Measurements from ENCODE around the gene TPRA1. TPM values are rescaled to one million over a fixed set of nuclear protein-coding genes. Genes with fewer than 3 reads are reported as not detected.

The TPRA1 gene
- total and polyA plus RNA-seq, 9 of the 15 experiments (the other 6 are each of a cell fraction or from before 2014, with no cell fraction given): 0.66 to 21.5 (median 11.1) TPM

DNA sequence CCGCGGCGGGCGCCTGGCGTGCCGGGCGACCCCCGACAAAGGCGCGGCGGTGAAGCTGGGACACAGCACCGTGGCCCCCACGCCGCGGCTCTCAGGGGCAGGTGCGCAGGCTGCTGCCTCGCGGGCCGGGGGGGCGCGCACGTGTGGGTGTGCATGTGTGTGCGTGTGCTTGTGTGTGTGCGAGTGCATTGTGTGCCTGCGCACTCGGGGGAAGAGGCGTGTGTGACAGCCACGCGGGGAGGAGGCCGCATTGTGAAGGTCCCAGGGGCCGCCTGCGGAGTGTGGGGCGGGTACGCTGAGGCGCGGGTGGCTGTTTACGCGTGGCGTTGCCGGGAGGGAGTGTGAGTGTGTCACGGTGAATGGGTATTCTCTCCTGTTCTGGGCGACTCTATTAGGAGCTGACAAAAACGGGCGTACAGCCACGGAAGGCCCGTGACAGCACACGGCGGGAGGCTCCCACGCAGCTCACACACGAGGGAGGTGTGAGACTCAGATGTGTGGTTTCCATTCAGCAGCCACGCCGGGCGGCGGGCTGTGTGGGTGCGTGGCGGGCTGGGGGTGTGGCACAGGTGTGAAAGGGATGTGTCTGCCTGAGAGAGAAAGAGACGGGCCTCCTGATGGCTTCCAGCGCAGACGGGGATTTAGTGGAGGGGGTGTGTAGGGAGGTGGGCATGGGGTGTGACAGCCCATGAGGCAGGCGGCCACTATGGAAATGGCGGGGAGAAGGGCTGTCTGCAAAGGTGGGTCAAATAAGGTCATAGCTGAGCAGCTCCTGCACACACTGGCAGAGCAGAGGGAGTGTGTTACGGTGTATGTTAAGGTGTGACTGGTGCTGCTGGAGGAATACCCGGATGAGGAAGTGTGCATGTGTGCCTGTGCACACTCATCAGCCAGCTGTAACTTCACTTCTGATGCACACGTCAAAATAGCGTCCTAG, 39.2 kb upstream of the TPRA1 start (continued):
- TF ChIP-seq FOXK1 (CRISPR knock-in tag; IDR thresholded peaks at IDR 0.05; ENCODE audit: borderline replicate concordance): 0 out of 2 replicates have a peak, but pooled peaks have one; percentile 14
- TF ChIP-seq, protein P1, sequence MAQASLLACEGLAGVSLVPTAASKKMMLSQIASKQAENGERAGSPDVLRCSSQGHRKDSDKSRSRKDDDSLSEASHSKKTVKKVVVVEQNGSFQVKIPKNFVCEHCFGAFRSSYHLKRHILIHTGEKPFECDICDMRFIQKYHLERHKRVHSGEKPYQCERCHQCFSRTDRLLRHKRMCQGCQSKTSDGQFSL (CRISPR knock-in tag; IDR thresholded peaks at IDR 0.05): peak; percentile 19; the same call in 1 of the 2 replicates
- TF ChIP-seq, protein P1 (tag; IDR thresholded peaks at IDR 0.05): no peak
- TF ChIP-seq, protein P2, sequence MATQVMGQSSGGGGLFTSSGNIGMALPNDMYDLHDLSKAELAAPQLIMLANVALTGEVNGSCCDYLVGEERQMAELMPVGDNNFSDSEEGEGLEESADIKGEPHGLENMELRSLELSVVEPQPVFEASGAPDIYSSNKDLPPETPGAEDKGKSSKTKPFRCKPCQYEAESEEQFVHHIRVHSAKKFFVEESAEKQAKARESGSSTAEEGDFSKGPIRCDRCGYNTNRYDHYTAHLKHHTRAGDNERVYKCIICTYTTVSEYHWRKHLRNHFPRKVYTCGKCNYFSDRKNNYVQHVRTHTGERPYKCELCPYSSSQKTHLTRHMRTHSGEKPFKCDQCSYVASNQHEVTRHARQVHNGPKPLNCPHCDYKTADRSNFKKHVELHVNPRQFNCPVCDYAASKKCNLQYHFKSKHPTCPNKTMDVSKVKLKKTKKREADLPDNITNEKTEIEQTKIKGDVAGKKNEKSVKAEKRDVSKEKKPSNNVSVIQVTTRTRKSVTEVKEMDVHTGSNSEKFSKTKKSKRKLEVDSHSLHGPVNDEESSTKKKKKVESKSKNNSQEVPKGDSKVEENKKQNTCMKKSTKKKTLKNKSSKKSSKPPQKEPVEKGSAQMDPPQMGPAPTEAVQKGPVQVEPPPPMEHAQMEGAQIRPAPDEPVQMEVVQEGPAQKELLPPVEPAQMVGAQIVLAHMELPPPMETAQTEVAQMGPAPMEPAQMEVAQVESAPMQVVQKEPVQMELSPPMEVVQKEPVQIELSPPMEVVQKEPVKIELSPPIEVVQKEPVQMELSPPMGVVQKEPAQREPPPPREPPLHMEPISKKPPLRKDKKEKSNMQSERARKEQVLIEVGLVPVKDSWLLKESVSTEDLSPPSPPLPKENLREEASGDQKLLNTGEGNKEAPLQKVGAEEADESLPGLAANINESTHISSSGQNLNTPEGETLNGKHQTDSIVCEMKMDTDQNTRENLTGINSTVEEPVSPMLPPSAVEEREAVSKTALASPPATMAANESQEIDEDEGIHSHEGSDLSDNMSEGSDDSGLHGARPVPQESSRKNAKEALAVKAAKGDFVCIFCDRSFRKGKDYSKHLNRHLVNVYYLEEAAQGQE (IDR thresholded peaks at IDR 0.05; ENCODE audit: borderline replicate concordance): no peak
- TF ChIP-seq, protein P2 (CRISPR knock-in tag; IDR thresholded peaks at IDR 0.05; ENCODE audit: low read depth): peak; percentile 80; the same call in 1 of the 2 replicates
- no peak for TF ChIP-seq STAT5A (IDR thresholded peaks at IDR 0.05; ENCODE audit: borderline replicate concordance, low read length)
- TF ChIP-seq, protein P3, sequence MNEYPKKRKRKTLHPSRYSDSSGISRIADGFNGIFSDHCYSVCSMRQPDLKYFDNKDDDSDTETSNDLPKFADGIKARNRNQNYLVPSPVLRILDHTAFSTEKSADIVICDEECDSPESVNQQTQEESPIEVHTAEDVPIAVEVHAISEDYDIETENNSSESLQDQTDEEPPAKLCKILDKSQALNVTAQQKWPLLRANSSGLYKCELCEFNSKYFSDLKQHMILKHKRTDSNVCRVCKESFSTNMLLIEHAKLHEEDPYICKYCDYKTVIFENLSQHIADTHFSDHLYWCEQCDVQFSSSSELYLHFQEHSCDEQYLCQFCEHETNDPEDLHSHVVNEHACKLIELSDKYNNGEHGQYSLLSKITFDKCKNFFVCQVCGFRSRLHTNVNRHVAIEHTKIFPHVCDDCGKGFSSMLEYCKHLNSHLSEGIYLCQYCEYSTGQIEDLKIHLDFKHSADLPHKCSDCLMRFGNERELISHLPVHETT (CRISPR knock-in tag; conservative IDR thresholded peaks at IDR 0.05 in 1 of 2, IDR thresholded peaks at IDR 0.05 in 1 of 2): no peak
- TF ChIP-seq MAFK (IDR thresholded peaks at IDR 0.05; ENCODE audit: low read length): no peak
- TF ChIP-seq RBBP5 (IDR thresholded peaks at IDR 0.05; ENCODE audit: borderline replicate concordance, insufficient read depth, low read length, poor library complexity, severe bottlenecking): peak; percentile 5
- no peak for TF ChIP-seq NFRKB (IDR thresholded peaks at IDR 0.05; ENCODE audit: low read depth)
- TF ChIP-seq, protein P4, sequence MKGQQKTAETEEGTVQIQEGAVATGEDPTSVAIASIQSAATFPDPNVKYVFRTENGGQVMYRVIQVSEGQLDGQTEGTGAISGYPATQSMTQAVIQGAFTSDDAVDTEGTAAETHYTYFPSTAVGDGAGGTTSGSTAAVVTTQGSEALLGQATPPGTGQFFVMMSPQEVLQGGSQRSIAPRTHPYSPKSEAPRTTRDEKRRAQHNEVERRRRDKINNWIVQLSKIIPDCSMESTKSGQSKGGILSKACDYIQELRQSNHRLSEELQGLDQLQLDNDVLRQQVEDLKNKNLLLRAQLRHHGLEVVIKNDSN (CRISPR knock-in tag; IDR thresholded peaks at IDR 0.05): peak; percentile 33; the same call in 1 of the 2 replicates
- no peak for TF ChIP-seq TRIM28 (IDR thresholded peaks at IDR 0.05)
